Endothelial cell of umbilical vein (primary cell): Measurements from ENCODE around the gene MPLKIP. TPM values are rescaled to one million over a fixed set of nuclear protein-coding genes. Genes with fewer than 3 reads are reported as not detected.

Source experiments
- BruUV-seq: library from RNA; stranded (reverse); fragments of 400-500 nt; replicated peaks from 2 replicates; lab custom pipeline; 2021; lab: Mats Ljungman, UMichigan
- CTCF ChIA-PET: fragments of 300-600, 350-600 bp; sonication (Branson Sonifier 250); formaldehyde crosslinking; loops from one replicate; lab custom pipeline; 2021; ENCODE audit warnings: antibody characterized with exemption, inconsistent platforms; lab: Charles Lee
- POLR2A ChIA-PET: fragments of 300-600, 350-600 bp; sonication (Branson Sonifier 250); formaldehyde crosslinking; loops from one replicate; lab custom pipeline; 2021; ENCODE audit warnings: antibody characterized with exemption, inconsistent platforms; lab: Charles Lee
- DNase-seq: peaks from one replicate; pipeline ENCODE4 v3.0.0-alpha.2; 2011; ENCODE audit warnings: low read depth, low spot score
- FAIRE-seq: peaks from 2 replicates; lab custom pipeline; 2011; peaks lifted over from hg19 to GRCh38; lab: Jason Lieb, UNC
- H2AFZ ChIP-seq: 2 replicates; pipeline ENCODE4 v1.6.0; 2012; ENCODE audit warnings: low read depth, low read length, control low read depth, inconsistent platforms
- H3K27ac ChIP-seq: 2 replicates; pipeline ENCODE4 v1.5.1; 2011; ENCODE audit warnings: low read depth, mild to moderate bottlenecking, control low read depth, low read length, moderate library complexity; ENCODE audit not compliant: insufficient read depth
- H3K27me3 ChIP-seq, 2 experiments: 2 replicates each; pipeline versions ENCODE4 v1.6.0 to v1.6.1; 2011; ENCODE audit warnings: low read length in 2 of 2, mixed read lengths in 1 of 2; ENCODE audit not compliant: control insufficient read depth in 2 of 2, insufficient read depth in 2 of 2
- H3K36me3 ChIP-seq, 2 experiments: 2 replicates in 1 of 2; 3 replicates in 1 of 2; pipeline ENCODE4 v1.5.1; 2011; ENCODE audit warnings: low read length in 2 of 2, mild to moderate bottlenecking in 1 of 2, moderate library complexity in 1 of 2; ENCODE audit not compliant: control insufficient read depth in 2 of 2, insufficient read depth in 2 of 2; ENCODE audit errors: extremely low read depth in 1 of 2
- H3K4me1 ChIP-seq: 3 replicates; pipeline ENCODE4 v1.5.1; 2011; ENCODE audit warnings: mild to moderate bottlenecking, low read length; ENCODE audit not compliant: control insufficient read depth, insufficient read depth; ENCODE audit errors: extremely low read depth
- H3K4me2 ChIP-seq: 2 replicates; pipeline ENCODE4 v1.6.1; 2011; ENCODE audit warnings: low read length, control low read depth, mixed read lengths; ENCODE audit not compliant: insufficient read depth
- H3K4me3 ChIP-seq, 3 experiments: fragments of 200-600 bp in 1 of 3; sonication (generic), shearing (Covaris generic) in 1 of 3; replicated peaks in 1 of 3; 2 replicates each; pipeline ENCODE4 v1.5.1; 2011 to 2016; ENCODE audit warnings: control low read depth in 3 of 3, low read length in 3 of 3, mild to moderate bottlenecking in 2 of 3, inconsistent platforms in 1 of 3, low read depth in 1 of 3, moderate library complexity in 1 of 3; ENCODE audit not compliant: insufficient read depth in 1 of 3
- H3K79me2 ChIP-seq: 2 replicates; pipeline ENCODE4 v1.6.0; 2012; ENCODE audit warnings: low read length, inconsistent platforms; ENCODE audit not compliant: control insufficient read depth, insufficient read depth
- H3K9ac ChIP-seq: replicated peaks from 2 replicates; pipeline ENCODE3; 2011; ENCODE audit warnings: low read length, control low read depth; ENCODE audit not compliant: insufficient read depth; ENCODE audit errors: extremely low read depth
- H3K9me1 ChIP-seq: replicated peaks from 3 replicates; pipeline ENCODE4 v1.6.0; 2011; ENCODE audit warnings: mild to moderate bottlenecking, low read length; ENCODE audit not compliant: control insufficient read depth, insufficient read depth; ENCODE audit errors: extremely low read depth
- H3K9me3 ChIP-seq: replicated peaks from 2 replicates; pipeline ENCODE4 v1.5.1; 2012; ENCODE audit warnings: low read length, inconsistent platforms; ENCODE audit not compliant: control insufficient read depth, insufficient read depth
- H4K20me1 ChIP-seq: replicated peaks from 2 replicates; pipeline ENCODE3; 2011; ENCODE audit warnings: mild to moderate bottlenecking, low read length; ENCODE audit not compliant: control insufficient read depth, insufficient read depth; ENCODE audit errors: extremely low read depth
- CTCF ChIP-seq, 2 donors: IDR thresholded peaks; 1 replicate in 1 of 2; 2 replicates in 1 of 2; pipeline ENCODE4 v1.5.1; 2011; ENCODE audit warnings: low read length in 2 of 2, mild to moderate bottlenecking in 2 of 2, moderate library complexity in 2 of 2, control low read depth in 1 of 2, inconsistent platforms in 1 of 2, low read depth in 1 of 2; ENCODE audit not compliant: insufficient read depth in 1 of 2; ENCODE audit errors: extremely low read depth in 1 of 2
- EZH2 ChIP-seq: IDR thresholded peaks from 2 replicates; pipeline ENCODE4 v1.6.1; 2012; ENCODE audit warnings: borderline replicate concordance, low read depth, mild to moderate bottlenecking, moderate library complexity, low read length, inconsistent platforms; ENCODE audit not compliant: severe bottlenecking
- FOS ChIP-seq: IDR thresholded peaks from 2 replicates; pipeline ENCODE4 v1.6.1; 2011; ENCODE audit warnings: mild to moderate bottlenecking, low read length, moderate library complexity, borderline replicate concordance; ENCODE audit not compliant: insufficient read depth
- GATA2 ChIP-seq: IDR thresholded peaks from 2 replicates; pipeline ENCODE4 v1.7.0; 2011; ENCODE audit warnings: low read depth, mild to moderate bottlenecking, moderate library complexity, mixed read lengths, low read length; ENCODE audit not compliant: insufficient read length, insufficient read depth
- JUN ChIP-seq: IDR thresholded peaks from 2 replicates; pipeline ENCODE4 v1.6.1; 2011; ENCODE audit warnings: borderline replicate concordance, low read depth; ENCODE audit not compliant: insufficient read length, insufficient read depth
- MAX ChIP-seq: IDR thresholded peaks from 2 replicates; pipeline ENCODE4 v1.6.1; 2011; ENCODE audit not compliant: insufficient read depth, insufficient read length
- MYC ChIP-seq: IDR thresholded peaks from one replicate; pipeline ENCODE4 v1.6.1; 2011; ENCODE audit warnings: mild to moderate bottlenecking, low read depth, low read length
- POLR2A ChIP-seq: IDR thresholded peaks from 2 replicates; pipeline ENCODE4 v1.6.1; 2012; ENCODE audit warnings: low read depth, mild to moderate bottlenecking, control low read depth, low read length
- POLR2AphosphoS5 ChIP-seq: IDR thresholded peaks from 2 replicates; pipeline ENCODE4 v1.6.1; 2012; ENCODE audit warnings: low read depth, mild to moderate bottlenecking, control low read depth, low read length, moderate library complexity; ENCODE audit not compliant: insufficient read depth
- dilution Hi-C: fragments of 300-500 bp; cut with MboI; formaldehyde crosslinking; loops from one replicate; pipeline ENCODE4 v1.15.0; 2019; ENCODE audit warnings: low sequenced_read_pairs; ENCODE audit not compliant: extremely low pct_ligation_motif_present
- intact Hi-C: fragments of 100-400 bp; cut with micrococcal nuclease; formaldehyde crosslinking; loops from one replicate; pipeline ENCODE4 v1.10.0; 2022
- polyA plus RNA-seq, 4 experiments: library from polyadenylated mRNA; depleted of rRNA in 3 of 4; stranded (reverse) in 3 of 4; unstranded in 1 of 4; fragments of >200 nt; gene quantifications; 2 replicates each; pipeline versions ENCODE4 v1.2.1 to v1.2.3, GENCODE V29; 2011 to 2012; ENCODE audit warnings: missing spikeins in 1 of 4
- total RNA-seq: library from RNA; stranded (reverse); gene quantifications from 2 replicates; pipeline ENCODE4 v1.2.3, GENCODE V29; 2021

MPLKIP gene
- total and polyA plus RNA-seq, 2 donors (not counting 3 experiments of a cell fraction or from before 2014, with no cell fraction given), result 40.9 to 56.4 TPM

GRCh38 chr7:40177071-40177470 lies 42.6 kb upstream of the MPLKIP start:
- no TSS peak for BruUV-seq
- Histone ChIP-seq H3K9ac (no peak overlapping the region), H3K4me3 (no peak overlapping the region), H4K20me1 (no peaks in the 10 kb centered on the region), H3K79me2 (no peaks in the 10 kb centered on the region), H3K27me3 (no peaks in the 10 kb centered on the region), H3K4me1 (no peaks in the 10 kb centered on the region), H2AFZ (no peak overlapping the region), H3K4me2 (no peak overlapping the region), H3K9me1 (no peaks in the 10 kb centered on the region), H3K27ac (no peak overlapping the region), H3K9me3 (no peaks in the 10 kb centered on the region), H3K36me3 (no peaks in the 10 kb centered on the region)
- FAIRE-seq, result no peak
- no peak for DNase-seq
- dilution Hi-C loops (no loop called here), intact Hi-C loops (no loop called here)
- POLR2A ChIA-PET, result no interaction called here
- CTCF ChIA-PET, result interaction anchor here (0.6 to 1.2 kb wide), 2 partner anchors 14 to 333 kb away, joined by 3 to 5 read pairs; no protein-coding TSS in a partner anchor
- TF ChIP-seq MAX (no peak), CTCF (IDR thresholded peaks at IDR 0.05; ENCODE audit: extremely low read depth in 1 of 2, insufficient read depth in 1 of 2, low read depth in 1 of 2, low read length in 2 of 2) (no peak), JUN (no peak), GATA2 (no peak), EZH2 (no peak), FOS (no peak), MYC (no peak), POLR2A (no peak), POLR2AphosphoS5 (no peak)
